Suprapubic skin (tissue), 3 donors: Measurements from ENCODE around the gene PPT1.

Experiments used
- CTCF ChIP-seq, 2 donors: fragments of 200-600 bp in 1 of 2; fragments of 450-650 bp in 1 of 2; sonication (generic) in 1 of 2; IDR thresholded peaks; one replicate each; pipeline ENCODE4 v1.5.1; 2016 to 2019; ENCODE audit warnings: antibody characterized with exemption in 2 of 2, mild to moderate bottlenecking in 1 of 2, moderate library complexity in 1 of 2
- EP300 ChIP-seq: sonication (generic); formaldehyde crosslinking; IDR thresholded peaks from one replicate; pipeline ENCODE4 v1.6.1; 2017; ENCODE audit warnings: antibody characterized with exemption

GRCh38 chr1:40067023-40067422, 30.0 kb downstream of the PPT1 start:
- TF ChIP-seq CTCF (IDR thresholded peaks at IDR 0.05) = no peak
- no peak for TF ChIP-seq EP300
